CD4-positive, alpha-beta T cell (primary cell): Measurements from ENCODE around the gene CDYL. TPM values are rescaled to one million over a fixed set of nuclear protein-coding genes. Genes with fewer than 3 reads are reported as not detected.

Experiments used
- ATAC-seq: fragments of 200-7000 bp; cut with Tn5 transposase; one replicate; pipeline ENCODE4 v1.10.0; 2022; ENCODE audit warnings: mild to moderate bottlenecking; ENCODE audit not compliant: poor library complexity
- CTCF ChIA-PET: fragments of 350-600 bp; sonication (Branson Sonifier 250); formaldehyde crosslinking; loops from one replicate; lab custom pipeline; 2021; ENCODE audit warnings: antibody characterized with exemption, inconsistent platforms; lab: Charles Lee
- POLR2A ChIA-PET: fragments of 350-600 bp; sonication (Branson Sonifier 250); formaldehyde crosslinking; loops from one replicate; lab custom pipeline; 2021; ENCODE audit warnings: antibody characterized with exemption, inconsistent platforms; lab: Charles Lee
- DNase-seq, 14 experiments: peaks; one replicate each; pipeline ENCODE4 v3.0.0-alpha.2; 2013 to 2020; ENCODE audit warnings: mixed read lengths in 2 of 14
- H3K27ac ChIP-seq, 2 donors: one replicate each; pipeline versions ENCODE4 v1.5.1 to v1.7.0; 2013; ENCODE audit warnings: low read length in 2 of 2, low read depth in 1 of 2, mild to moderate bottlenecking in 1 of 2
- H3K27me3 ChIP-seq, 2 experiments: 1 replicate in 1 of 2; 2 replicates in 1 of 2; pipeline versions ENCODE4 v1.6.1 to v1.7.0; 2013; ENCODE audit warnings: low read length in 2 of 2, control low read depth in 1 of 2, mild to moderate bottlenecking in 1 of 2, moderate library complexity in 1 of 2; ENCODE audit not compliant: insufficient read depth in 2 of 2, control insufficient read depth in 1 of 2
- H3K36me3 ChIP-seq: one replicate; pipeline ENCODE4 v1.6.1; 2013; ENCODE audit warnings: low read length, control low read depth; ENCODE audit not compliant: insufficient read depth
- H3K4me1 ChIP-seq: one replicate; pipeline ENCODE4 v1.6.1; 2013; ENCODE audit warnings: low read length, control low read depth; ENCODE audit not compliant: insufficient read depth
- H3K4me3 ChIP-seq: one replicate; pipeline ENCODE4 v1.5.1; 2013; ENCODE audit warnings: mild to moderate bottlenecking, low read length, moderate library complexity
- H3K9me3 ChIP-seq, 2 experiments: 1 replicate in 1 of 2; 2 replicates in 1 of 2; pipeline versions ENCODE4 v1.6.1 to v1.7.0; 2013; ENCODE audit warnings: low read length in 2 of 2, mild to moderate bottlenecking in 2 of 2, control low read depth in 1 of 2, moderate library complexity in 1 of 2; ENCODE audit not compliant: control insufficient read depth in 1 of 2, insufficient read depth in 1 of 2
- H3K27ac Mint-ChIP-seq: one replicate; pipeline ENCODE4 v1.8.0; 2020; ENCODE audit warnings: mixed read lengths
- H3K27me3 Mint-ChIP-seq: one replicate; pipeline ENCODE4 v1.8.0; 2021; ENCODE audit warnings: mixed read lengths
- H3K36me3 Mint-ChIP-seq: one replicate; pipeline ENCODE4 v1.8.0; 2021; ENCODE audit warnings: low read depth, mixed read lengths
- H3K4me1 Mint-ChIP-seq: one replicate; pipeline ENCODE4 v1.8.0; 2021; ENCODE audit warnings: low read depth, mixed read lengths
- H3K4me3 Mint-ChIP-seq: one replicate; pipeline ENCODE4 v1.8.0; 2020; ENCODE audit warnings: mild to moderate bottlenecking, mixed read lengths
- H3K9me3 Mint-ChIP-seq: one replicate; pipeline ENCODE4 v1.8.0; 2020; ENCODE audit warnings: mixed read lengths
- CTCF ChIP-seq: fragments of 200-600 bp; IDR thresholded peaks from one replicate; pipeline ENCODE4 v1.8.0; 2022; ENCODE audit warnings: antibody characterized with exemption, mild to moderate bottlenecking
- intact Hi-C, 2 experiments: fragments of 100-400 bp; cut with DNase I in 1 of 2; cut with micrococcal nuclease in 1 of 2; formaldehyde crosslinking; loops; one replicate each; pipeline versions ENCODE4 v1.15.1 to v1.9.0; 2023 to 2025; cut with DNase I, micrococcal nuclease
- total RNA-seq, 174 experiments: library from RNA in 2 of 174; stranded (reverse) in 2 of 174; gene quantifications; one replicate each; pipeline ENCODE4 v1.2.3 and lab custom pipeline; 2021 to 2026

Gene CDYL
- total RNA-seq, 2 experiments from 2014 or later, result 23.8 to 23.9 TPM

- ATAC-seq, result no peak
- no peak for TF ChIP-seq CTCF
- ChIA-PET CTCF (no interaction called here), POLR2A (no interaction called here)
- no peak overlapping the region for H3K4me3 ChIP-seq
- Mint-ChIP-seq H3K4me3 (no peak overlapping the region), H3K4me1 (peaks cover 13% of the 10 kb centered on the region), H3K27ac (no peak overlapping the region), H3K9me3 (no peaks in the 10 kb centered on the region), H3K36me3 (peaks cover 89% of the 10 kb centered on the region), H3K27me3 (no peaks in the 10 kb centered on the region)
- no peaks in the 10 kb centered on the region for H3K27me3 ChIP-seq
- intact Hi-C loops, result no loop called here
- H3K27ac ChIP-seq, result no peak overlapping the region
- peaks cover 52% of the 10 kb centered on the region for H3K36me3 ChIP-seq
- H3K9me3 ChIP-seq, result peaks cover 7 to 11% of the 10 kb centered on the region in 2 experiments
- H3K4me1 ChIP-seq, result no peaks in the 10 kb centered on the region
- no peak for DNase-seq
Observed at GRCh38 chr6:4894049-4894448, 117.8 kb downstream of the CDYL start.

GRCh38 chr6:4895971-4896370 lies 119.8 kb downstream of the CDYL start:
- Mint-ChIP-seq H3K36me3 (peaks cover 93% of the 10 kb centered on the region), H3K27ac (no peak overlapping the region), H3K9me3 (no peaks in the 10 kb centered on the region), H3K4me1 (no peaks in the 10 kb centered on the region), H3K4me3 (no peak overlapping the region), H3K27me3 (no peaks in the 10 kb centered on the region)
- no peak for TF ChIP-seq CTCF
- CTCF ChIA-PET, result no interaction called here
- ATAC-seq, result no peak
- intact Hi-C loops, result no loop called here
- Histone ChIP-seq H3K4me3 (no peak overlapping the region), H3K27ac (no peak overlapping the region), H3K9me3 (peaks cover 10 to 14% of the 10 kb centered on the region in 2 experiments), H3K4me1 (no peaks in the 10 kb centered on the region), H3K36me3 (peaks cover 53% of the 10 kb centered on the region), H3K27me3 (no peaks in the 10 kb centered on the region)
- POLR2A ChIA-PET, result no interaction called here
- DNase-seq, result no peak

- Mint-ChIP-seq H3K27me3 (no peaks in the 10 kb centered on the region), H3K36me3 (peaks cover 92% of the 10 kb centered on the region), H3K4me3 (no peak overlapping the region), H3K27ac (no peak overlapping the region), H3K4me1 (no peaks in the 10 kb centered on the region), H3K9me3 (no peaks in the 10 kb centered on the region)
- ChIA-PET POLR2A (no interaction called here), CTCF (no interaction called here)
- ATAC-seq (no peak), DNase-seq (no peak)
- H3K27me3 ChIP-seq, result no peaks in the 10 kb centered on the region
- H3K4me3 ChIP-seq, result no peak overlapping the region
- peaks cover 10 to 14% of the 10 kb centered on the region in 2 experiments for H3K9me3 ChIP-seq
- H3K4me1 ChIP-seq, result no peaks in the 10 kb centered on the region
- TF ChIP-seq CTCF, result no peak
- intact Hi-C loops, result no loop called here
- no peak overlapping the region for H3K27ac ChIP-seq
- H3K36me3 ChIP-seq, result peaks cover 51% of the 10 kb centered on the region
Observed at GRCh38 chr6:4896401-4896800, 120.2 kb downstream of the CDYL start.
